ENCODE data around the gene LRFN4. TPM values are rescaled to one million over a fixed set of nuclear protein-coding genes. Genes with fewer than 3 reads are reported as not detected.

LRFN4 gene
- total and polyA plus RNA-seq, 2 donors (not counting 3 experiments of a cell fraction or from before 2014, with no cell fraction given), result 22.3 to 37.4 TPM

GRCh38 chr11:66841861-66842260 is 15.0 kb upstream of the LRFN4 start:
- H3K27me3 ChIP-seq (ENCODE audit: control insufficient read depth in 2 of 2, insufficient read depth in 2 of 2, low read length in 2 of 2), result no peaks in the 10 kb centered on the region
- dilution Hi-C loops (cut with MboI; ENCODE audit: extremely low pct_ligation_motif_present, low sequenced_read_pairs) (no loop called here), intact Hi-C loops (cut with micrococcal nuclease) (loop anchor here (2.0 to 10.0 kb wide), 2 partner anchors 15 to 783 kb away; partner anchors contain the start of genes LRFN4 and NUDT8)
- no peaks in the 10 kb centered on the region for H4K20me1 ChIP-seq (replicated peaks; ENCODE audit: control insufficient read depth, extremely low read depth, insufficient read depth, low read length)
- peak overlapping the region; percentile 95 for H3K4me2 ChIP-seq (ENCODE audit: insufficient read depth, low read length)
- H3K27ac ChIP-seq (ENCODE audit: insufficient read depth, low read depth, low read length), result no peak overlapping the region
- H3K9me1 ChIP-seq (replicated peaks; ENCODE audit: control insufficient read depth, extremely low read depth, insufficient read depth, low read length), result no peaks in the 10 kb centered on the region
- peaks cover 41% of the 10 kb centered on the region for H3K79me2 ChIP-seq (ENCODE audit: control insufficient read depth, insufficient read depth, low read length)
- no TSS peak for BruUV-seq (replicated peaks)
- no peak for TF ChIP-seq MAX (IDR thresholded peaks at IDR 0.05; ENCODE audit: insufficient read depth, insufficient read length)
- no peak for TF ChIP-seq POLR2A (IDR thresholded peaks at IDR 0.05; ENCODE audit: low read depth, low read length)
- no peak for TF ChIP-seq FOS (IDR thresholded peaks at IDR 0.05; ENCODE audit: borderline replicate concordance, insufficient read depth, low read length)
- TF ChIP-seq GATA2 (IDR thresholded peaks at IDR 0.05; ENCODE audit: insufficient read depth, insufficient read length, low read depth, low read length), result no peak
- no peak for TF ChIP-seq EZH2 (IDR thresholded peaks at IDR 0.05; ENCODE audit: borderline replicate concordance, low read depth, low read length, severe bottlenecking)
- TF ChIP-seq MYC (IDR thresholded peaks at IDR 0.05; ENCODE audit: low read depth, low read length), result no peak
- no peak for TF ChIP-seq POLR2AphosphoS5 (IDR thresholded peaks at IDR 0.05; ENCODE audit: insufficient read depth, low read depth, low read length)
- no peak for TF ChIP-seq JUN (IDR thresholded peaks at IDR 0.05; ENCODE audit: borderline replicate concordance, insufficient read depth, insufficient read length, low read depth)
- POLR2A ChIA-PET, result interaction anchor here (1.0 to 1.6 kb wide), 2 partner anchors 14 to 497 kb away, joined by 3 read pairs; partner anchors contain the start of gene BRMS1
- H2AFZ ChIP-seq (ENCODE audit: low read depth, low read length), result no peak overlapping the region
- CTCF ChIA-PET, result interaction anchor here (1.1 to 4.1 kb wide), 5 partner anchors 39 to 230 kb away, joined by 3 to 44 read pairs (median 5); no protein-coding TSS in a partner anchor
- FAIRE-seq (peak; percentile 73), DNase-seq (ENCODE audit: low read depth, low spot score) (no peak)
- H3K9ac ChIP-seq (replicated peaks; ENCODE audit: extremely low read depth, insufficient read depth, low read length), result peak overlapping the region; percentile 99
- peaks cover 25% of the 10 kb centered on the region for H3K4me1 ChIP-seq (ENCODE audit: control insufficient read depth, extremely low read depth, insufficient read depth, low read length)
- H3K4me3 ChIP-seq (replicated peaks in 1 of 3; ENCODE audit: insufficient read depth in 1 of 3, low read depth in 1 of 3, low read length in 3 of 3), result peak overlapping the region in 1 of 3 experiments; percentile 74
- H3K36me3 ChIP-seq (ENCODE audit: control insufficient read depth in 2 of 2, extremely low read depth in 1 of 2, insufficient read depth in 2 of 2, low read length in 2 of 2), result peaks cover 7 to 13% of the 10 kb centered on the region in 2 experiments
- no peaks in the 10 kb centered on the region for H3K9me3 ChIP-seq (replicated peaks; ENCODE audit: control insufficient read depth, insufficient read depth, low read length)
